CD4-positive, CD25-positive, alpha-beta regulatory T cell (primary cell): ENCODE data around the gene TSPAN15. TPM values are rescaled to one million over a fixed set of nuclear protein-coding genes. Genes with fewer than 3 reads are reported as not detected.
"Not testable (repeated sequence)": the region's sequence is repeated elsewhere in the genome, so short reads cannot be mapped to it uniquely, and the experiment has no call there.

ENCODE experiments used
- ATAC-seq, 2 donors: fragments of 150-1000 bp; cut with Tn5 transposase; one replicate each; pipeline ENCODE4 v1.10.0; 2021; ENCODE audit warnings: low read depth in 2 of 2, moderate number of reproducible peaks in 2 of 2, moderate library complexity in 1 of 2
- DNase-seq, 3 donors: peaks; one replicate each; pipeline versions ENCODE4 v3.0.0 to v3.0.0-alpha.2; 2012 to 2022; ENCODE audit warnings: mixed read lengths in 1 of 3
- H3K27ac ChIP-seq: one replicate; pipeline ENCODE4 v1.7.0; 2013; ENCODE audit warnings: mild to moderate bottlenecking, low read length; ENCODE audit not compliant: insufficient read depth, poor library complexity, severe bottlenecking
- H3K27me3 ChIP-seq: one replicate; pipeline ENCODE4 v1.7.0; 2013; ENCODE audit warnings: low read length; ENCODE audit not compliant: control insufficient read depth, insufficient read depth
- H3K36me3 ChIP-seq: one replicate; pipeline ENCODE4 v1.7.0; 2013; ENCODE audit warnings: mild to moderate bottlenecking, low read length, moderate library complexity; ENCODE audit not compliant: control insufficient read depth, insufficient read depth
- H3K4me1 ChIP-seq: 2 replicates; pipeline ENCODE4 v1.7.0; 2013; ENCODE audit warnings: mild to moderate bottlenecking, low read length; ENCODE audit not compliant: insufficient read depth, control insufficient read depth, poor library complexity, severe bottlenecking
- H3K4me3 ChIP-seq: one replicate; pipeline ENCODE4 v1.7.0; 2013; ENCODE audit warnings: low read depth, mild to moderate bottlenecking, low read length, moderate library complexity
- H3K9me3 ChIP-seq, 2 experiments: 1 replicate in 1 of 2; 2 replicates in 1 of 2; pipeline ENCODE4 v1.7.0; 2013; ENCODE audit warnings: low read length in 2 of 2, mild to moderate bottlenecking in 1 of 2, moderate library complexity in 1 of 2; ENCODE audit not compliant: control insufficient read depth in 2 of 2
- H3K27ac Mint-ChIP-seq, 3 donors: one replicate each; pipeline ENCODE4 v1.8.0; 2020 to 2022; ENCODE audit warnings: mild to moderate bottlenecking in 3 of 3, mixed read lengths in 3 of 3, moderate library complexity in 2 of 3
- H3K27me3 Mint-ChIP-seq: one replicate; pipeline ENCODE4 v1.8.0; 2022; ENCODE audit warnings: mild to moderate bottlenecking, mixed read lengths
- H3K36me3 Mint-ChIP-seq: one replicate; pipeline ENCODE4 v1.8.0; 2020; ENCODE audit warnings: mixed read lengths
- H3K4me1 Mint-ChIP-seq, 4 donors: one replicate each; pipeline ENCODE4 v1.8.0; 2020 to 2022; ENCODE audit warnings: mixed read lengths in 4 of 4, mild to moderate bottlenecking in 1 of 4
- H3K4me3 Mint-ChIP-seq, 4 donors: one replicate each; pipeline ENCODE4 v1.8.0; 2020 to 2022; ENCODE audit warnings: mild to moderate bottlenecking in 4 of 4, mixed read lengths in 4 of 4, moderate library complexity in 3 of 4
- H3K9me3 Mint-ChIP-seq, 7 donors: one replicate each; pipeline ENCODE4 v1.8.0; 2020 to 2022; ENCODE audit warnings: mixed read lengths in 7 of 7, mild to moderate bottlenecking in 3 of 7, moderate library complexity in 2 of 7
- polyA plus RNA-seq, 4 donors: library from polyadenylated mRNA; unstranded; fragments of 300-500 nt; fragmentation: Illumina TruSeq; gene quantifications; one replicate each; pipeline ENCODE4 v1.2.3, GENCODE V29; 2021
- total RNA-seq: library from RNA; stranded (reverse); gene quantifications from one replicate; pipeline ENCODE4 v1.2.3, GENCODE V29; 2022

TSPAN15 gene
- total and polyA plus RNA-seq, 5 donors from 2014 or later: 1.5 to 6.0 (median 3.4) TPM

DNA sequence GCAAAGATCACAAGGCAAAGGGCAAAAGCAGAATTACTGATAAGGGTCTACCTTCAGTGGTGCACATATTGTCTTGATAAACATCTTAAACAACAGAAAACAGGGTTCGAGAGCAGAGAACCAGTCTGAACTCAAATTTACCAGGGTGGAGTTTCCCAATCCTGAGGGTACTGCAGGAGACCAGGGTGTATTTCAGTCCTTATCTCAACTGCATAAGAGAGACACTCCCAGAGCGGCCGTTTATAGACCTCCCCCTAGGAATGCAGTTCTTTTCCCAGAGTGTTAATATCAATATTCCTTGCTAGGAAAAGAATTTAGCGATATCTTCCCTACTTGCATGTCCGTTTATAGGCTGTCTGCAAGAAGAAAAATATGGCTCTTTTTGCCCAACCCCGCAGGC lies 37.6 kb downstream of the TSPAN15 start:
- H3K4me1 ChIP-seq, H3K27ac ChIP-seq, H3K36me3 ChIP-seq, H3K27me3 Mint-ChIP-seq, ATAC-seq, H3K4me1 Mint-ChIP-seq, DNase-seq, H3K27me3 ChIP-seq, H3K4me3 Mint-ChIP-seq, H3K9me3 ChIP-seq, H3K27ac Mint-ChIP-seq, H3K4me3 ChIP-seq: not testable (repeated sequence)
- peaks cover 0 to 12% (median 4%) of the 10 kb centered on the region in 7 donors for H3K9me3 Mint-ChIP-seq
- H3K36me3 Mint-ChIP-seq: peaks cover 17% of the 10 kb centered on the region

GRCh38 chr10:69489506-69490090 lies 38.3 kb downstream of the TSPAN15 start:
- no peak for DNase-seq
- ATAC-seq: no peak
- H3K36me3 Mint-ChIP-seq: peaks cover 17% of the 10 kb centered on the region
- H3K9me3 ChIP-seq: peaks cover 7% of the 10 kb centered on the region in 2 experiments
- no peak overlapping the region for H3K4me3 Mint-ChIP-seq
- no peaks in the 10 kb centered on the region for H3K27me3 ChIP-seq
- no peaks in the 10 kb centered on the region for H3K4me1 ChIP-seq
- no peak overlapping the region for H3K27ac Mint-ChIP-seq
- H3K4me3 ChIP-seq: no peak overlapping the region
- H3K27ac ChIP-seq: no peak overlapping the region
- H3K9me3 Mint-ChIP-seq: peaks cover 0 to 12% (median 4%) of the 10 kb centered on the region in 7 donors
- H3K27me3 Mint-ChIP-seq: no peaks in the 10 kb centered on the region
- H3K36me3 ChIP-seq: no peaks in the 10 kb centered on the region
- no peaks in the 10 kb centered on the region for H3K4me1 Mint-ChIP-seq

DNA sequence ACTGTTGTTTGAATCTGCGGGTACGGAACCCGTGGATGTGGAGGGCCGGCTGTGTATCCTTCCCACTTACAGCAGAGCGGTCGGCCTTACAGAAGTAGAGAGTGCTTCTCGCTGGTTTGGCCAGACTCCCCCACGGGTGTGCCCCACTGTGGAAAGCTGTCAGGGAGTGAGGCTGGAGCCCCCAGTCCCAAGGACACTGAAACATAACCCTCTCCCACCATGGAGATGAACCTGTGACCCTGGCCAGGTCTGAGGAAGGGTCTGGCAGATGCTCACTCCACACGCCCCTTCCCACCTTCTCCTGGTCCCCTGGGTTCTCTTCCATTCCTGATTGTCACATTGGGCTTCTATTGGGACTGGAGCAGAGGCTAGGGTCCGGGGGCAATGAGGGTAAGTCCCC lies 39.6 kb downstream of the TSPAN15 start:
- Histone ChIP-seq H3K27me3 (no peaks in the 10 kb centered on the region), H3K9me3 (peaks cover 7% of the 10 kb centered on the region in 2 experiments), H3K36me3 (no peaks in the 10 kb centered on the region), H3K4me3 (no peak overlapping the region), H3K27ac (no peak overlapping the region), H3K4me1 (no peaks in the 10 kb centered on the region)
- peak overlapping the region in 1 of 3 donors; percentile 38 for H3K27ac Mint-ChIP-seq
- H3K27me3 Mint-ChIP-seq: no peaks in the 10 kb centered on the region
- peaks cover 10% of the 10 kb centered on the region for H3K36me3 Mint-ChIP-seq
- H3K9me3 Mint-ChIP-seq: peaks cover 0 to 12% (median 4%) of the 10 kb centered on the region in 7 donors
- no peak overlapping the region for H3K4me3 Mint-ChIP-seq
- DNase-seq: no peak
- ATAC-seq: no peak
- no peaks in the 10 kb centered on the region for H3K4me1 Mint-ChIP-seq

DNA sequence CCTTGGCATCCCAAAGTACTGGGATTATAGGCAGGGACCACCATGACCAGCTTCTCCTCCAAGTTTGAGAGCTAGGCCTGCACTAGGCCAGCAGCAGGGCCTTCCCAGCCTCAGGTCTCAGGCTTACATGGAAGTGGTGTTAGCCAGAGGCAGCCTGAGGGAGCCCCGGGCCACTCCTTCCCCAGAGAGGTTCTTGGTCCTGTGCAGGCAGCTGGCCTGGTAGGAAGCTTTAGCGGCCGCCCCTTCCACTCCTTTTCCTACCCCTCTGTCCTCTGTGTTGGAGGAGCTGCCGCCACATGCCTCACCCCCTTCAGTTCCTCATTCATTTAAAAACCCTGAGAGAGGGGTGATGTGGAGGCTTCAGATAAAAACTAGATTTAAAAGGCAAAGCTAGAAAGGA lies 40.3 kb downstream of the TSPAN15 start:
- Mint-ChIP-seq H3K9me3 (peaks cover 0 to 12% (median 4%) of the 10 kb centered on the region in 7 donors), H3K4me1 (no peaks in the 10 kb centered on the region), H3K27ac (no peak overlapping the region), H3K36me3 (peaks cover 10% of the 10 kb centered on the region), H3K4me3 (no peak overlapping the region), H3K27me3 (no peaks in the 10 kb centered on the region)
- Histone ChIP-seq H3K36me3 (no peaks in the 10 kb centered on the region), H3K9me3 (peaks cover 7% of the 10 kb centered on the region in 2 experiments), H3K4me1 (no peaks in the 10 kb centered on the region), H3K27me3 (no peaks in the 10 kb centered on the region), H3K4me3 (no peak overlapping the region), H3K27ac (no peak overlapping the region)
- DNase-seq (no peak), ATAC-seq (no peak)

- Histone ChIP-seq H3K9me3 (peaks cover 7% of the 10 kb centered on the region in 2 experiments), H3K36me3 (no peaks in the 10 kb centered on the region), H3K4me1 (no peaks in the 10 kb centered on the region), H3K27me3 (no peaks in the 10 kb centered on the region), H3K27ac (no peak overlapping the region), H3K4me3 (no peak overlapping the region)
- Mint-ChIP-seq H3K4me1 (no peaks in the 10 kb centered on the region), H3K36me3 (peaks cover 10% of the 10 kb centered on the region), H3K4me3 (no peak overlapping the region), H3K27me3 (no peaks in the 10 kb centered on the region), H3K27ac (no peak overlapping the region), H3K9me3 (peaks cover 0 to 12% (median 4%) of the 10 kb centered on the region in 7 donors)
- no peak for ATAC-seq
- no peak for DNase-seq
Observed at GRCh38 chr10:69492091-69492745, 41.0 kb downstream of the TSPAN15 start.

DNA sequence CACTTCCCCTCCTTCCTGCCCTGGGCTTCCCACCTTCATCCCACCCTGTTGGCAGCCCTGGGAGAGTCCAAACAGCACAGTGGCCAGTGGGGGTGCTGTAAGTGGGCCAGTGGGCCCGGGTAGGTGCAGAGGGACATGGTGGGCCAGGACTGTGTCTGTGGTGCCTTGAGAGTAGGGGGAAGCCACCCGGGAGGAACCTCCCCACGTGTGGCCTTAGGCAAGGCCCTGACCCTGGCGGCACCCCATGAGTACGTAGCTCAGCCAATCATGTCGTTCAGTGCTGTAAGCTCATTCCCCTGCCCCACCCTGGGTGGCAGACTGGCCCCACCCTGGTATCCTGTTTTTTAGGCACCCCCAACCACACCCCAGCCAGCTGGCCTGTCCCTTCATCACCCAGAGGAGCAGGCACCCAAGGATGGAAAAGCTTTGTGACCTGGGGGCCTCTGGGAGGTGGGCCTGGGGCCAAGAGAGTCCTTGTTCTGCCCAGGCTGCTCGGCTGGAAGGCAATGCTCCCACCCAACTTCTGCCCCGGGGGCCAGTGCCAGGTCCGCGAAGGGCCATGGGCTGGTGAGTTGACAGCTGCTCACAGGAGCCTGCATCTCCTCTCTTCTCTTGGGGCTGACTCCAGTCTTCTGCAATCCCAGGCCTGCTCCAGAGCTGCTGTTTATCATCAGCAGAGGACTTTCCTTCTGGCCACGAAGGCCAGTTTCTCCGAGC lies 41.6 kb downstream of the TSPAN15 start:
- DNase-seq: peak in 1 of 3 donors; percentile 75
- H3K4me3 Mint-ChIP-seq: no peak overlapping the region
- Histone ChIP-seq H3K4me1 (no peaks in the 10 kb centered on the region), H3K4me3 (no peak overlapping the region), H3K36me3 (no peaks in the 10 kb centered on the region), H3K9me3 (peaks cover 6% of the 10 kb centered on the region in 2 experiments), H3K27ac (no peak overlapping the region), H3K27me3 (no peaks in the 10 kb centered on the region)
- no peak for ATAC-seq
- H3K36me3 Mint-ChIP-seq: peaks cover 7% of the 10 kb centered on the region
- H3K9me3 Mint-ChIP-seq: peaks cover 0 to 9% (median under 1%) of the 10 kb centered on the region in 7 donors
- H3K4me1 Mint-ChIP-seq: peaks cover 0 to 5% (median 0%) of the 10 kb centered on the region in 4 donors
- H3K27ac Mint-ChIP-seq: no peak overlapping the region
- no peaks in the 10 kb centered on the region for H3K27me3 Mint-ChIP-seq

GRCh38 chr10:69494626-69495558 lies 43.6 kb downstream of the TSPAN15 start:
- Mint-ChIP-seq H3K36me3 (no peaks in the 10 kb centered on the region), H3K27me3 (no peaks in the 10 kb centered on the region), H3K9me3 (no peaks in the 10 kb centered on the region), H3K4me3 (no peak overlapping the region), H3K27ac (peak overlapping the region in 1 of 3 donors; percentile 49), H3K4me1 (peaks cover 0 to 11% (median 0%) of the 10 kb centered on the region in 4 donors)
- Histone ChIP-seq H3K9me3 (no peaks in the 10 kb centered on the region), H3K27ac (no peak overlapping the region), H3K4me3 (no peak overlapping the region), H3K36me3 (no peaks in the 10 kb centered on the region), H3K4me1 (no peaks in the 10 kb centered on the region), H3K27me3 (no peaks in the 10 kb centered on the region)
- no peak for ATAC-seq
- no peak for DNase-seq
